ENCODE measurements around the gene EIF4E2. TPM values are rescaled to one million over a fixed set of nuclear protein-coding genes. Genes with fewer than 3 reads are reported as not detected.

Gene EIF4E2
- total and polyA plus RNA-seq, 2 of the 13 experiments (the other 11 are each of a cell fraction or from before 2014, with no cell fraction given) = 25.0 to 101 TPM

- TF ChIP-seq POLR2A (IDR thresholded peaks at IDR 0.05; ENCODE audit: insufficient read depth in 1 of 2, low read depth in 2 of 2, low read length in 2 of 2) (peak; percentile 97 to 98), CEBPB (IDR thresholded peaks at IDR 0.05; ENCODE audit: borderline replicate concordance, low read depth, low read length) (no peak; the same call in 1 of the 2 replicates), BRCA1 (CRISPR knock-in tag; IDR thresholded peaks at IDR 0.05) (peak; percentile 98), PHF8 (CRISPR knock-in tag; IDR thresholded peaks at IDR 0.05) (peak; percentile 95), ZFP36 (IDR thresholded peaks at IDR 0.05; ENCODE audit: borderline replicate concordance, low read depth, low read length, partially characterized antibody) (no peak), HNF4A (CRISPR knock-in tag; IDR thresholded peaks at IDR 0.05) (peak; percentile 53), RFX1 (IDR thresholded peaks at IDR 0.05) (no peak), PLSCR1 (CRISPR knock-in tag; IDR thresholded peaks at IDR 0.05; ENCODE audit: borderline replicate concordance) (peak; percentile 89; the same call in 1 of the 2 replicates), GABPA (IDR thresholded peaks at IDR 0.05; ENCODE audit: low read depth, low read length) (peak; percentile 99), GABPA (CRISPR knock-in tag; IDR thresholded peaks at IDR 0.05; ENCODE audit: low read depth) (peak; percentile 96), ZNF792 (CRISPR knock-in tag; IDR thresholded peaks at IDR 0.05) (peak; percentile 100), NR2F6 (IDR thresholded peaks at IDR 0.05) (no peak), NR2F6 (CRISPR knock-in tag; IDR thresholded peaks at IDR 0.05) (peak; percentile 88), KDM4B (CRISPR knock-in tag; IDR thresholded peaks at IDR 0.05) (peak; percentile 82; the same call in 1 of the 2 replicates), ZSCAN25 (CRISPR knock-in tag; IDR thresholded peaks at IDR 0.05) (peak; percentile 91), ZSCAN21 (CRISPR knock-in tag; IDR thresholded peaks at IDR 0.05; ENCODE audit: borderline replicate concordance) (peak; percentile 99), SSRP1 (CRISPR knock-in tag; IDR thresholded peaks at IDR 0.05) (no peak), ZFP82 (CRISPR knock-in tag; IDR thresholded peaks at IDR 0.05; ENCODE audit: borderline replicate concordance) (peak; percentile 89; the same call in 1 of the 2 replicates), SRSF4 (IDR thresholded peaks at IDR 0.05; ENCODE audit: low read depth, low read length, poor library complexity, severe bottlenecking) (no peak), CHD2 (IDR thresholded peaks at IDR 0.05; ENCODE audit: low read depth, low read length) (0 out of 2 replicates have a peak, but pooled peaks have one; percentile 48), KLF13 (CRISPR knock-in tag; IDR thresholded peaks at IDR 0.05) (0 out of 2 replicates have a peak, but pooled peaks have one; percentile 35), ZBTB25 (CRISPR knock-in tag; IDR thresholded peaks at IDR 0.05) (peak; percentile 99), POLR2AphosphoS2 (IDR thresholded peaks at IDR 0.05; ENCODE audit: low read depth, low read length) (0 out of 2 replicates have a peak, but pooled peaks have one; percentile 68), HBP1 (CRISPR knock-in tag; IDR thresholded peaks at IDR 0.05; ENCODE audit: low read depth) (0 out of 2 replicates have a peak, but pooled peaks have one; percentile 92), ZFYVE20 (CRISPR knock-in tag; IDR thresholded peaks at IDR 0.05; ENCODE audit: borderline replicate concordance, low read depth) (no peak), PAF1 (CRISPR knock-in tag; IDR thresholded peaks at IDR 0.05) (no peak), CSRNP2 (CRISPR knock-in tag; conservative IDR thresholded peaks at IDR 0.05; ENCODE audit: low read depth) (peak; percentile 85; the same call in 1 of the 2 replicates), ZNF501 (CRISPR knock-in tag; IDR thresholded peaks at IDR 0.05) (peak; percentile 100)
These were observed at the start of gene EIF4E2, which contains the start of gene TIGD1 (continued) for GRCh38 chr2:232550354-232551249.

Measured in HepG2 (cell line).